KMS-11 (cell line): ENCODE measurements around the gene THUMPD3.

ENCODE experiments used
- H2AFZ ChIP-seq: fragments of 200-600 bp; sonication (generic); 2 replicates; pipeline ENCODE4 v1.6.1; 2016; ENCODE audit warnings: antibody characterized with exemption, mixed run types, low read depth
- H3K27ac ChIP-seq: fragments of 200-600 bp; sonication (generic); 2 replicates; pipeline ENCODE4 v1.6.1; 2016; ENCODE audit warnings: mild to moderate bottlenecking, mixed run types
- H3K27me3 ChIP-seq: fragments of 200-600 bp; sonication (generic); 2 replicates; pipeline ENCODE4 v1.6.1; 2017; ENCODE audit warnings: mild to moderate bottlenecking, low read depth, mixed run types, moderate library complexity; ENCODE audit not compliant: insufficient read depth
- H3K36me3 ChIP-seq: fragments of 200-600 bp; sonication (generic); 2 replicates; pipeline ENCODE4 v1.6.1; 2017; ENCODE audit warnings: mild to moderate bottlenecking, mixed run types; ENCODE audit not compliant: insufficient read depth
- H3K4me1 ChIP-seq: fragments of 200-600 bp; sonication (generic); 2 replicates; pipeline ENCODE4 v1.6.1; 2016; ENCODE audit warnings: mild to moderate bottlenecking, low read depth, mixed run types; ENCODE audit not compliant: poor library complexity, severe bottlenecking
- H3K4me2 ChIP-seq: fragments of 200-600 bp; sonication (generic); 2 replicates; pipeline ENCODE4 v1.7.0; 2016; ENCODE audit warnings: mild to moderate bottlenecking, mixed run types
- H3K4me3 ChIP-seq: fragments of 200-600 bp; sonication (generic); IDR thresholded peaks from 2 replicates; pipeline ENCODE4 v1.6.1; 2017; ENCODE audit warnings: low read depth, low read length, mixed read lengths; ENCODE audit not compliant: insufficient read depth
- H3K79me2 ChIP-seq: fragments of 200-600 bp; sonication (generic); 2 replicates; pipeline ENCODE4 v1.6.1; 2016; ENCODE audit warnings: low read depth, mixed run types; ENCODE audit not compliant: insufficient read depth
- H3K9ac ChIP-seq: fragments of 200-600 bp; sonication (generic); 2 replicates; pipeline ENCODE4 v1.6.1; 2016; ENCODE audit warnings: mild to moderate bottlenecking, mixed run types
- H4K20me1 ChIP-seq: fragments of 200-600 bp; sonication (generic); 2 replicates; pipeline ENCODE4 v1.6.1; 2016; ENCODE audit warnings: mild to moderate bottlenecking, mixed run types; ENCODE audit not compliant: insufficient read depth
- TF ChIP-seq, protein P1 (sequence below): fragments of 200-600 bp; sonication (generic); conservative IDR thresholded peaks from 2 replicates; pipeline ENCODE4 v1.6.1; 2017; ENCODE audit warnings: low read depth, mild to moderate bottlenecking, antibody characterized with exemption, low read length, moderate library complexity, mixed read lengths

The THUMPD3 gene

GRCh38 chr3:9402410-9403228 lies 39.8 kb downstream of the THUMPD3 start:
- Histone ChIP-seq H3K9ac (no peak overlapping the region), H3K27ac (no peak overlapping the region), H3K27me3 (no peaks in the 10 kb centered on the region), H3K79me2 (peaks cover 99% of the 10 kb centered on the region), H3K4me3 (no peak overlapping the region), H2AFZ (no peak overlapping the region), H3K36me3 (no peaks in the 10 kb centered on the region), H3K4me1 (peaks cover 63% of the 10 kb centered on the region), H4K20me1 (peaks cover 60% of the 10 kb centered on the region), H3K4me2 (peak overlapping the region; percentile 92; the same call in 1 of the 2 replicates)
- TF ChIP-seq, protein P1, sequence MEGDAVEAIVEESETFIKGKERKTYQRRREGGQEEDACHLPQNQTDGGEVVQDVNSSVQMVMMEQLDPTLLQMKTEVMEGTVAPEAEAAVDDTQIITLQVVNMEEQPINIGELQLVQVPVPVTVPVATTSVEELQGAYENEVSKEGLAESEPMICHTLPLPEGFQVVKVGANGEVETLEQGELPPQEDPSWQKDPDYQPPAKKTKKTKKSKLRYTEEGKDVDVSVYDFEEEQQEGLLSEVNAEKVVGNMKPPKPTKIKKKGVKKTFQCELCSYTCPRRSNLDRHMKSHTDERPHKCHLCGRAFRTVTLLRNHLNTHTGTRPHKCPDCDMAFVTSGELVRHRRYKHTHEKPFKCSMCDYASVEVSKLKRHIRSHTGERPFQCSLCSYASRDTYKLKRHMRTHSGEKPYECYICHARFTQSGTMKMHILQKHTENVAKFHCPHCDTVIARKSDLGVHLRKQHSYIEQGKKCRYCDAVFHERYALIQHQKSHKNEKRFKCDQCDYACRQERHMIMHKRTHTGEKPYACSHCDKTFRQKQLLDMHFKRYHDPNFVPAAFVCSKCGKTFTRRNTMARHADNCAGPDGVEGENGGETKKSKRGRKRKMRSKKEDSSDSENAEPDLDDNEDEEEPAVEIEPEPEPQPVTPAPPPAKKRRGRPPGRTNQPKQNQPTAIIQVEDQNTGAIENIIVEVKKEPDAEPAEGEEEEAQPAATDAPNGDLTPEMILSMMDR: no peak

DNA sequence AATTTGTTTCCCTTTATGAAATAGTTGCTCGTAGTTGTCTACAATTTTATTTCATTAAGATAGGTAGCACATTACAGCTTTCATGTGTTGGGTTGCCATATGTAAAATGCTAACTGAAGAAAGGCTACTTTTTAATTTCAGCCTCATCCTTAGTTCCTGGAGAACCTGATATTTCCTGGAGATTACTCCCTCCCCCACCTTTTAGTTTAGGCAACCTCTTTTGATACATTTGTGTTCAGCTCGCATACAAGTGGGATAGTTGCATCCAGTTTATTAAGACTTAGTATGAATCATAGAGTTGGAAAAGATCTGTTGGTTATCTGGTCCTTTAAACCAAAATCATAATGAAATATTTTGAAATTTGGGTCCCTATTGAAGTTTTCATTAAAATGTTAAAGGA lies 40.6 kb downstream of the THUMPD3 start:
- H3K79me2 ChIP-seq: peaks cover 100% of the 10 kb centered on the region
- TF ChIP-seq, protein P1: no peak
- no peak overlapping the region for H3K9ac ChIP-seq
- H3K27me3 ChIP-seq: no peaks in the 10 kb centered on the region
- H2AFZ ChIP-seq: no peak overlapping the region
- H4K20me1 ChIP-seq: peaks cover 60% of the 10 kb centered on the region
- no peak overlapping the region for H3K4me3 ChIP-seq
- H3K4me1 ChIP-seq: peaks cover 66% of the 10 kb centered on the region
- H3K27ac ChIP-seq: no peak overlapping the region
- H3K36me3 ChIP-seq: no peaks in the 10 kb centered on the region
- peak overlapping the region; percentile 92; the same call in 1 of the 2 replicates for H3K4me2 ChIP-seq

GRCh38 chr3:9404680-9405079 lies 41.8 kb downstream of the THUMPD3 start:
- Histone ChIP-seq H3K4me3 (no peak overlapping the region), H4K20me1 (peaks cover 60% of the 10 kb centered on the region)

GRCh38 chr3:9405756-9406155 lies 42.9 kb downstream of the THUMPD3 start:
- no peak overlapping the region for H3K4me3 ChIP-seq
- no peak overlapping the region for H2AFZ ChIP-seq
- peaks cover 56% of the 10 kb centered on the region for H3K4me1 ChIP-seq
- TF ChIP-seq, protein P1: no peak
- peaks cover 99% of the 10 kb centered on the region for H3K79me2 ChIP-seq
- H4K20me1 ChIP-seq: peaks cover 53% of the 10 kb centered on the region
- no peak overlapping the region for H3K4me2 ChIP-seq
- no peak overlapping the region for H3K27ac ChIP-seq
- H3K27me3 ChIP-seq: no peaks in the 10 kb centered on the region
- H3K9ac ChIP-seq: no peak overlapping the region
- no peaks in the 10 kb centered on the region for H3K36me3 ChIP-seq

More at GRCh38 chr3:9404680-9405079, 41.8 kb downstream of the THUMPD3 start:
- Histone ChIP-seq H2AFZ (no peak overlapping the region), H3K79me2 (peaks cover 99% of the 10 kb centered on the region), H3K36me3 (no peaks in the 10 kb centered on the region), H3K4me2 (no peak overlapping the region), H3K9ac (no peak overlapping the region), H3K27ac (no peak overlapping the region), H3K27me3 (no peaks in the 10 kb centered on the region), H3K4me1 (peaks cover 66% of the 10 kb centered on the region)
- TF ChIP-seq, protein P1: no peak
